Vagina (tissue), 2 donors: Measurements from ENCODE around the gene TSPEAR. TPM values are rescaled to one million over a fixed set of nuclear protein-coding genes. Genes with fewer than 3 reads are reported as not detected.
"Not testable (repeated sequence)": the region's sequence is repeated elsewhere in the genome, so short reads cannot be mapped to it uniquely, and the experiment has no call there.

Source experiments
- DNase-seq, 2 donors: peaks; one replicate each; pipeline ENCODE4 v3.0.0-alpha.2; 2017; ENCODE audit errors: extremely low spot score in 2 of 2
- H3K27ac ChIP-seq: fragments of 200-600 bp; sonication (generic); one replicate; pipeline ENCODE4 v1.5.1; 2019
- H3K27me3 ChIP-seq: fragments of 200-600 bp; sonication (generic); one replicate; pipeline ENCODE4 v1.5.1; 2019
- H3K36me3 ChIP-seq, 2 donors: fragments of 200-600 bp; sonication (generic); one replicate each; pipeline ENCODE4 v1.5.1; 2017 to 2019
- H3K4me1 ChIP-seq: fragments of 200-600 bp; sonication (generic); one replicate; pipeline ENCODE4 v1.5.1; 2019
- H3K4me3 ChIP-seq, 2 donors: fragments of 200-600 bp; sonication (generic); 1 replicate in 1 of 2; 2 replicates in 1 of 2; pipeline ENCODE4 v1.5.1; 2016 to 2019
- H3K9me3 ChIP-seq: fragments of 200-600 bp; sonication (generic); one replicate; pipeline ENCODE4 v1.5.1; 2019
- POLR2A ChIP-seq, 2 donors: fragments of 450-650 bp; IDR thresholded peaks; one replicate each; pipeline ENCODE4 v1.6.1; 2017; ENCODE audit warnings: antibody characterized with exemption in 2 of 2, mild to moderate bottlenecking in 2 of 2, moderate library complexity in 2 of 2
- POLR2AphosphoS5 ChIP-seq, 2 donors: sonication (generic); formaldehyde crosslinking; IDR thresholded peaks; one replicate each; pipeline ENCODE4 v1.9.0; 2017; ENCODE audit warnings: antibody characterized with exemption in 2 of 2, mild to moderate bottlenecking in 2 of 2, low read depth in 1 of 2; ENCODE audit not compliant: insufficient read depth in 1 of 2
- intact Hi-C: fragments of 100-400 bp; cut with DNase I; formaldehyde crosslinking; loops from one replicate; pipeline ENCODE4 v1.15.1; 2023
- total RNA-seq: library from RNA; depleted of rRNA; stranded (reverse); fragments of >200 nt; gene quantifications from one replicate; pipeline ENCODE4 v1.2.3, GENCODE V29; 2016
- TF ChIP-seq, protein P1 (sequence below), 3 experiments: fragments of 450-650 bp in 2 of 3; fragments of 200-600 bp in 1 of 3; sonication (generic) in 1 of 3; IDR thresholded peaks; one replicate each; pipeline ENCODE4 v1.5.1; 2017 to 2019; ENCODE audit warnings: antibody characterized with exemption in 3 of 3, mild to moderate bottlenecking in 2 of 3, moderate library complexity in 2 of 3

Gene TSPEAR
- total RNA-seq, 1 donor from 2014 or later = not detected

DNA sequence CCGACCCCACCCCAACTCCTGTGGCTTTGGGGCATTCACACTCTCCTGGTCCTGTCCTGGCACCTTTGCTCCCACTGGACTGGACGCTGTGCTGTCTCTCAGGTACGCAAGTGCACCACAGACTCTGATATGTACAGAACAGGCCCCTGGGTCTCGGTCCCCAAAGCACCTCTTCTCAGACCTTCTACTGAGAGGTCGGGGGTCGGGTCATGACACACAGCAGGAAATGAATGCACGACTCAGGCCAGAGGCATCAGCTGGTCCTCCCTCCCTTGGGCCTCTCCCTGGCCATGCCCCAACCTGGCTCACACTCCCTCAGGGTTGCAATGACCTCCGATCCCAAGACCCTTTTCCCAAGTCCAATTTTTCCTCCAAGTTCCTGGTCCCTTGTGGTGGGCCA lies 16.2 kb downstream of the TSPEAR start:
- H3K27me3 ChIP-seq = no peaks in the 10 kb centered on the region
- no peaks in the 10 kb centered on the region for H3K4me1 ChIP-seq
- no peak overlapping the region for H3K27ac ChIP-seq
- H3K9me3 ChIP-seq = no peaks in the 10 kb centered on the region
- intact Hi-C loops = no loop called here
- peak; percentile 54 to 81 for DNase-seq
- no peak overlapping the region for H3K4me3 ChIP-seq
- TF ChIP-seq, protein P1, sequence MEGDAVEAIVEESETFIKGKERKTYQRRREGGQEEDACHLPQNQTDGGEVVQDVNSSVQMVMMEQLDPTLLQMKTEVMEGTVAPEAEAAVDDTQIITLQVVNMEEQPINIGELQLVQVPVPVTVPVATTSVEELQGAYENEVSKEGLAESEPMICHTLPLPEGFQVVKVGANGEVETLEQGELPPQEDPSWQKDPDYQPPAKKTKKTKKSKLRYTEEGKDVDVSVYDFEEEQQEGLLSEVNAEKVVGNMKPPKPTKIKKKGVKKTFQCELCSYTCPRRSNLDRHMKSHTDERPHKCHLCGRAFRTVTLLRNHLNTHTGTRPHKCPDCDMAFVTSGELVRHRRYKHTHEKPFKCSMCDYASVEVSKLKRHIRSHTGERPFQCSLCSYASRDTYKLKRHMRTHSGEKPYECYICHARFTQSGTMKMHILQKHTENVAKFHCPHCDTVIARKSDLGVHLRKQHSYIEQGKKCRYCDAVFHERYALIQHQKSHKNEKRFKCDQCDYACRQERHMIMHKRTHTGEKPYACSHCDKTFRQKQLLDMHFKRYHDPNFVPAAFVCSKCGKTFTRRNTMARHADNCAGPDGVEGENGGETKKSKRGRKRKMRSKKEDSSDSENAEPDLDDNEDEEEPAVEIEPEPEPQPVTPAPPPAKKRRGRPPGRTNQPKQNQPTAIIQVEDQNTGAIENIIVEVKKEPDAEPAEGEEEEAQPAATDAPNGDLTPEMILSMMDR (IDR thresholded peaks at IDR 0.05) = no peak
- no peak for TF ChIP-seq POLR2A (IDR thresholded peaks at IDR 0.05)
- TF ChIP-seq POLR2AphosphoS5 (IDR thresholded peaks at IDR 0.05; ENCODE audit: insufficient read depth in 1 of 2, low read depth in 1 of 2) = no peak
- no peaks in the 10 kb centered on the region for H3K36me3 ChIP-seq

DNA sequence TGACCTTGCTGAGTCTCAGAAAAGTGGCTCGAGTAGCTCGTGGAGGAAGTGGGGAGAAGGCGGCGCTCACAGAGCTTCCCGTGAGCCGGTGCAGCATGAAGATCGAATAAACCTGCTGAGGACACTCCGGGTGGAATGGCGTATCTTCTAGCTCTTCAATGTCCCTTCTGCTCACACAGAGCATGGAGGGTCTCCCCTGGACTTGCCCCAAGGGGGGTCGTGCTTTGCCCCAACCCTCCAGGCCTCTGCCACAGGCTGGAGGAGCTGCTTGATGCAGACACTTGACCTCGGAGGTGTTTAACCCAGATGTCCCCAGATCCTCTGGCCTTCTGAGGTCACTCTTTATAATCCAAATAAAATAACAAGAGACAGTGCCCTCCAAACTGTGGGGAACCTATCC lies 16.6 kb downstream of the TSPEAR start:
- H3K27me3 ChIP-seq = no peaks in the 10 kb centered on the region
- H3K4me3 ChIP-seq = no peak overlapping the region
- intact Hi-C loops = no loop called here
- H3K9me3 ChIP-seq = no peaks in the 10 kb centered on the region
- no peaks in the 10 kb centered on the region for H3K36me3 ChIP-seq
- no peak overlapping the region for H3K27ac ChIP-seq
- no peaks in the 10 kb centered on the region for H3K4me1 ChIP-seq
- DNase-seq = peak; percentile 64 to 81
- no peak for TF ChIP-seq POLR2A (IDR thresholded peaks at IDR 0.05)

DNA sequence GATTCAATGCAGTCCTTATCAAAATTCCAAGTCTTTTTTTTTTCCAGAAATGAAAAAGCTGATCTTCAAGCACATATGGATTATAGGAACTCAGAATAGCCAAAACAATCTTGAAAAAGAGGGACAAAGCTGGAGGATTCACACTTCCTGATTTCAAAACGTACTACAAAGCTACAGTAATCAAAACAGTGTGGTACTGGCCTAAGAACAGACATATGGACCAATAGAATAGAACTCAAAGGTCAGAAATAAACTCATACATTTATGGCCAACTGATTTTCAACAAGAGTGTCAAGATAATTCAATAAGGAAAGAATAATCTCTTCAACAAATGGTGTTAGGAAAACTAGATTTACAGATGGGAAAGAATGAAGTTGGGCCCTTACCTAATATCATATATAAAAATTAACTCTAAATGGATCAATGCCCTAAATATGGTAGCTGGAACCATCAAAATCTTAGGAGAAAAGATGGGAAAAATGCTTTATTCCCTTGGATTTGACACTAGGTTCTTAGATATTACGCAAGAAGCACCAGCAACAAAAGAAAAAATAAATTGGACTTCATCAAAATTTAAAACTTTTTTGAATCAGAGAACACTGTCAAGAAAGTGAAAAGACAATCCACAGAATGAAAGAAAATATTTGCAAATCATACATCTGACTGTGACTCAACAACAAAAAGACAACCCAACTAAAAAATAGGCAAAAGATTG lies 18.4 kb downstream of the TSPEAR start:
- intact Hi-C loops = no loop called here
- no peak for DNase-seq
- Histone ChIP-seq H3K27me3 (no peaks in the 10 kb centered on the region), H3K4me3 (no peak overlapping the region), H3K36me3 (no peaks in the 10 kb centered on the region), H3K27ac (no peak overlapping the region), H3K4me1 (no peaks in the 10 kb centered on the region), H3K9me3 (no peaks in the 10 kb centered on the region)
- TF ChIP-seq, protein P1 (IDR thresholded peaks at IDR 0.05) = no peak
- TF ChIP-seq POLR2A (IDR thresholded peaks at IDR 0.05) = no peak
- no peak for TF ChIP-seq POLR2AphosphoS5 (IDR thresholded peaks at IDR 0.05; ENCODE audit: insufficient read depth in 1 of 2, low read depth in 1 of 2)

DNA sequence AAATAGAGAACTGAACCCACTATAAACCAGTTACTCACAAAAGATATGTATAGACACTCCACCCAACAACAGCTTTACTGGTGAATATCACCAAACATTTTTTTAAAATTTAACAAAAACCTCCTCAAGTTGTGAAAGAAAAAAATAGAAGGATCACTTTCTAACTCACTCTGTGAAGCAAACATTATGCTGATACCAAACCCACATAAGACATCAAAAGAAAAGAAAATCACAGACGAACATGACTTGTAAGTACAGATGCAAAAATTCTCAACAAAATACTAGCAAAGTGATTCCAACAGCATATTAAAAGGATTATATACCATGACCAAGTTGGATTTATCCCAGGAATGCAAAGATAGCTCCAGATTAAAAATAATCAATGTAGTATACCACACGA lies 19.7 kb downstream of the TSPEAR start:
- Histone ChIP-seq H3K4me3 (no peak overlapping the region), H3K4me1 (no peaks in the 10 kb centered on the region), H3K36me3 (no peaks in the 10 kb centered on the region), H3K9me3 (no peaks in the 10 kb centered on the region), H3K27me3 (no peaks in the 10 kb centered on the region), H3K27ac (no peak overlapping the region)
- TF ChIP-seq POLR2A (IDR thresholded peaks at IDR 0.05) (no peak), POLR2AphosphoS5 (IDR thresholded peaks at IDR 0.05; ENCODE audit: insufficient read depth in 1 of 2, low read depth in 1 of 2) (no peak)
- TF ChIP-seq, protein P1 (IDR thresholded peaks at IDR 0.05) = no peak
- intact Hi-C loops = no loop called here
- DNase-seq = no peak

DNA sequence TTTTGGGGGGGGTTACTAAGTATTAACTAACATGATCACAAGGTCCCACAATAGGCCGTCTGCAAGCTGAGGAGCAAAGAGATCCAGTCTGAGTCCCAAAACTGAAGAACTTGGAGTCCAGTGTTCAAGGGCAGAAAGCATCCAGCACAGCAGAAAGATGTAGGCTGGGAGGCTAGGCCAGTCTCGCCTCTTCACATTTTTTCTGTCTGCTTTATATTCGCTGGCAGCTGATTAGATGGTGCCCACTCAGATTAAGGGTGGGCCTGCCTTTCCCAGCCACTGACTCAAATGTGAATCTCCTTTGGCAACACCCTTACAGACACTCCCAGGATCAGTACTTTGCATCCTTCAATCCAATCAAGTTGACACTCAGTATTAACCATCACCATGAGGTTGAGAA lies 21.6 kb downstream of the TSPEAR start:
- H3K9me3 ChIP-seq, H3K27ac ChIP-seq, intact Hi-C loops, H3K36me3 ChIP-seq, H3K4me1 ChIP-seq, H3K4me3 ChIP-seq, H3K27me3 ChIP-seq: not testable (repeated sequence)
- peak in 1 of 2 donors; percentile 52 for DNase-seq

DNA sequence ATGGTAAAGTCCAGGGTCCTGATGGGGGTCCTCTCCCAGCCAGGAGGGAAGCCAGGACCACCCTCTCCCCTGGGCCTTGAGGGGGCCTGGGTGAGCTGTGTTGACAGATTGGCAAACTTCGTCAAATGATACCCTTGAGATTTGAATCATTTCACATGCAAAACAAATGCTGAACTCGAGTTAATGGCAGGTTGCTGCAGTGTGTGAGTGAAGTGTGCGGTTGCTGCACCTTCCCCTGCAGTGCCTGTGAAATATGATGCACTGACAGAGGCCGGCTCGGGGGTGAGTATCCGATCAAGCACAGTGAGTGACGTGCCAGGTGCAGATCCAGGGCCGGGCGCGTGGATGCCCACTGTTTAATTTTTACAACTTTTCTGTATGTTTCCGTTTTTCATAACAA lies 23.7 kb downstream of the TSPEAR start:
- intact Hi-C loops = no loop called here
- Histone ChIP-seq H3K9me3 (no peaks in the 10 kb centered on the region), H3K4me3 (no peak overlapping the region), H3K27me3 (no peaks in the 10 kb centered on the region), H3K4me1 (no peaks in the 10 kb centered on the region), H3K27ac (no peak overlapping the region), H3K36me3 (no peaks in the 10 kb centered on the region)
- DNase-seq = peak; percentile 64 to 74
- TF ChIP-seq POLR2AphosphoS5 (IDR thresholded peaks at IDR 0.05; ENCODE audit: insufficient read depth in 1 of 2, low read depth in 1 of 2) (no peak), POLR2A (IDR thresholded peaks at IDR 0.05) (no peak)
- TF ChIP-seq, protein P1 (IDR thresholded peaks at IDR 0.05) = no peak
